Fibroblast of gingiva (primary cell): ENCODE data around the gene AADACL4.

Source experiments
- DNase-seq: peaks from one replicate; pipeline ENCODE4 v3.0.0-alpha.2; 2011; ENCODE audit warnings: low read depth

Gene AADACL4

DNA sequence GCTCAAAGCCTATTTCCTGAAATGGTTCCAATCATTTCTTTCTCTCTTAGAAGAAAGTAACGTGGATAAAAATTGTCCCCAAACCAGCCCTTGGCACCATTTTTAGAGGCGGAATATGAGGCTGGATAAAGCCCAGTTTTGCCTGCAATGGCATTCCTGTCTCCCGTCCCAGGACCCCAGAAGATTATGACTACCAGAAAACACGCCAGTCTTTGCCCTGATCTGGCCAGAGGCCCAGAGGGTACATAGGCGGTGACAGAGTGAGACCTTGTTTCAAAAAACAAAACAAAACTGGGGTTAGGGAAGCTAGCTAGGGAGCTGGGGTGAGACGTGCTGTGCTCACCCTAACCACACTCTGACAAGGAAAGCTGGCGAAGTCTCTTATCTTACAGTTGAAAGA lies at the start of gene AADACL4:
Gene AADACL4, plus strand, starts transcription at position 301 of the 400 bp plus-strand sequence. CDS start 462 bp downstream, outside the sequence.
- DNase-seq: no peak

- DNase-seq: no peak
Observed at GRCh38 chr1:12594490-12594889, 49.4 kb upstream of the AADACL4 start.

DNA sequence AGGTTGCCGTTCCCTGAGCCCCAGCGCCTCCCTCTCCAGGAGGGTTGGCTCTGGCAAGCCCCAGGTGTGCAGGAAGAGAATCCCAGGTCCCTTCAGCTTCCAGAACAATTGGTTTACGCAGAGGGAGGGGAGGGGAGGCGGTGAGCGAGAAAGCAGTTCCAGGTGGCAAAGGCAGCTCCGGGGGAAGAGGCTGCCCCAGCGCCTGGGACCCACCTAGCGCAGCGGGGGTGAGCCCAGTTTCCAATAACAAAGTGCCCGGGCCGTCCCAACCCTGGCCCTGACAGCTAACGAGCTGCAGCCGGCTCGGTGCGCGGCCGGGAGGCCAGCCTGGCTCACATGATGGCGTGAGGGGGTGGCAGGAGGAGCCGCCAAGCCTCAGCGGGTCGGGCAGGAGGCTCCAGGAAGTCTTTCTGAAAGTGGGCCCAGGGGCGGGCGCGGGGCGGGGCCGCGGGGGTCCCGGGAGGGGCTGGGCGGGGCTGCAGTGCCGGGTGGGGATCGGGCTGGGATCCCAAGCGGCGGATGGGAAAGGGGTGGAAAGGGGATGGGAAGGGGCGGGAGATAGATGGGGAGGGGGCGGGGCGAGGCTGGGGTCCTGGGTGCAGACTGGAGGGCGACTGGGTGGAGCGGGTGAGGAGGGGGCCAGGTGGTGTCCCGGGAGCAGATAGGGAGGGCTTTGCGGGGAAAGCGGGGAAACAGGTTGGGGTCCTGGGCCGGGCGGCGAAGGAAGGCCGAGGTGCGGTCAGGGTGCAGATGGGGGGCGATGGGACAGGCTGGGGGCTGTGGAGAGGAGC lies 48.7 kb upstream of the AADACL4 start:
- no peak for DNase-seq

- no peak for DNase-seq
Observed at GRCh38 chr1:12595757-12596006, 48.2 kb upstream of the AADACL4 start.

DNA sequence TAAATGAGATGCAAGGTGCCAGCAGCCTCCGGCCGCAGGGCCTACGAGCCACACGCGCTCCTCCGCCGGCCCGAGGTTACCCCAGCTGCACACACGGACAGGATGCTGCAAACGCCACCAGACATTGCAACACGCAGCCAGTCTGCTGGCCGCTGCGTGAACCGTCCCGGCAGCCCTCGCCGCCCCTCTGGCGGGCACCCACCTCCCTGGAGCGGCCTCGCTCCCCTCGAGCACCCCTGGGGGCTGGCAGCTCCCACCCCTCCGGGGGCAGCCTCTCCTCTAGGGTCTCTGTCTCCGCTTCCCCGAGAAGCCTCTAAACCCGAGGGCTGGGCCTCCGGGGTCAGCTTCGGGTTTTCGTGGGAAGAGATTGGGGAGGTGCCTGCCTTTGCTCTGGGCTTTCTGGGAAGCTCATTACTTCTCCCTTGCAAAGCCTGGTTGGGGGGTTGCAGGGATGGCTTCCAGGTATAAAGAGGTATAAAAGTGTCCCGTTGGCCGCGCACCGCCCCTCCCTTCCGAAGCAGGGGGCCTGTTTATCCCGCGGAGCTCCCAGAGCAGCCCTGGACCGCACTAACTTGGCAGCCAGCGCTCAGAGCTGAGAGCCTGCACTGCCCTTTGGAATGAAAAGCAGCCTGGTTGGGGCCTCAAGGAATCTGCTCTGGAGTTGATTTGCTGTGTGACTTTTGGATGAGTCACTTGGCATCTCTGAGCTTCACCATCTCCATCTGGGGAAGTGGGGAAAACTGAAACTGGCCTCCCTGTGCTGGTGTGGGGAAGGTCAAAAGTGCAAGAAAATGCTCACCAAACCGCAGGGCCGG lies 47.7 kb upstream of the AADACL4 start:
- DNase-seq: peak; percentile 93

DNA sequence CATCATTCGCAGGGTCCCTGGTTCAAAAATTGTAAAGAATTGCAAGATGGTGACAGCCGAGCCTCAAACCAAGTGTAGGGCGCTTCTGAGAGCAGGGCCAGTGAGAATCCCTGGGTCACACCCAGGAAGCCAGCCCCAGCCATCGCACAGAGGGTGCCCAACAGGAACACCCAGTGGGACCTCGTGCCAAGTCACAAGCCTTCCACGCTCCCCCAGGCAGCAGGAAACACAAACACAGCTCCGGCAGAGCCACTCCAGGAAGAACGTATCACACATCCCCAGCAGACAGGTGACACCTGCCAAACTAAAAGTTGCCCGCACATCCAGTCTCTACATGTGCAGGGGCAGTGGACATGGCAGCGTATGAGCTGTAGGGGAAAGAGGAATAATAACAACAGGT lies 46.1 kb upstream of the AADACL4 start:
- DNase-seq: no peak

GRCh38 chr1:12598974-12599373 lies 44.9 kb upstream of the AADACL4 start:
- no peak for DNase-seq

DNA sequence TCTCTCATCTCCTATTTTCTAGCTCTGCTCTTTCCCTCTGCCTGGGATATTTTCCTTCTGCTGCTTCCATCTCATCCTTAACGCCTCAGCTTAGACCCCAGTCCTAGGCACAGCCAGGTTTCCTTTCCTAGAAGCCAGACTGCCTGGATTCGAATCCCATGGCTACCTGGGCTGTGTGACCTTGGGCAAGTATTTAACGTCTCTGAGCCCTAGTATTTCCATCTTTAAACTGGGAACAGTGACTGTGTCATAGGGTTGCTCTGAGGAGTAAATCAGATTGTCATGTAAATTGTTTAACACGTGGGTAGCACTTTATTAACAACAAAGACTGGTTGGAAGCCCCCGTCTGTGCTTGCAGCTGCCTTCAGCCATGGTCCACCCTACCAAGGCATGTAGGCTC lies 44.2 kb upstream of the AADACL4 start:
- DNase-seq: no peak

DNA sequence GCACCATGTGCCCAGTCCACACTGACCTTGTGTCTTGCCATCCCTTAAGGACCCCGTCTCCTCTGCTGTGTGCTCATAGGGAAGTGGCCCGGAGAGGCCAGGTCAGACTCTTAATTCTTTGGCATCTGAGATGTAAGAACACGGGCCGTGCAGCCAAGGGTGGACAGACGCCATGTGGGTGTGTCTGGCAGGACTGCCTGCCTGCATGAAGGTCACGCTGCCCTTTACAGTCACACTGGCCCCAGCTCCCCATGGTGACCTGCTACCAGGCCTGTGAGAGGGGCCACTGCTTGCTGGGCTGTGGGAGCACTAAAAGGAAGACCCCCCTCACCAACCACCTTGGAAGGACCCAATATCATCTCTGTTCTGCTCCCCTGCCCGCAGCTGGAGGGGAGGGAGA lies 43.5 kb upstream of the AADACL4 start:
- DNase-seq: no peak

DNA sequence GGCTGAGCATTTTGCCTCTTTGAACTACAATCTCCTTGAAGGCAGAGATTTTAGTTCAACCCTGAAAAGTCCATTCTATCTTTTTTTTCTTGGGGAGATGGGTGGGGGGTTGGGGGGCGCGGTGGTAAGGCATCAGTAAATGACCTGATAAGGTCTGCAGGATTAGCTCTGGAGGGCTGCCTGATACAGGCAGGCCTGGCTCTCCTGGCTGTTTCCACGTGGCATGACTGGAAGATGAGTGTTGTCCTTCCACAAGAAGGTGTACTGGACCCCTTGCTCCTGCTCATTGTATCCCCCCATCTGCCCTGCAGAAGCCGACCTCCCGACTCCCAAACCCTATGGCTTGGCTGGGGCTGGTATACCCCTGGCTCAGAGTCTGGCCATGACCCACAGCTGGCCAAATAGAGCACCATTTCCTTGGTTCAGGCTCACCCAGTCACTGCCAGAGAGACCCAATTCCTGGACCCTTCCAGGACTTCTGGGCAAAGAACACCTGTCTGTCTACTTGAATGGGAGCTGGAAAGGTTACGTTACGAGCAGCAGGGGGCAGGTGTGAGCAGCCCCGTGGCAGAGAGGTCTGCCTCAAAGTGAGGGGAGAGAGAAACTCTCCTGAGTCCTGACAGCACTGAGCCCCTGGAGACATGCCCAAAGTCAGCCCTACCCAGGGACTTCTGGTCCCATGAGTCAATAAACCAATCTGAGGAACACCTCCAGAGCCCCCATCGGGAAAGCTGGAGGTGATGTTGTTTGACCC lies 42.8 kb upstream of the AADACL4 start:
- no peak for DNase-seq

DNA sequence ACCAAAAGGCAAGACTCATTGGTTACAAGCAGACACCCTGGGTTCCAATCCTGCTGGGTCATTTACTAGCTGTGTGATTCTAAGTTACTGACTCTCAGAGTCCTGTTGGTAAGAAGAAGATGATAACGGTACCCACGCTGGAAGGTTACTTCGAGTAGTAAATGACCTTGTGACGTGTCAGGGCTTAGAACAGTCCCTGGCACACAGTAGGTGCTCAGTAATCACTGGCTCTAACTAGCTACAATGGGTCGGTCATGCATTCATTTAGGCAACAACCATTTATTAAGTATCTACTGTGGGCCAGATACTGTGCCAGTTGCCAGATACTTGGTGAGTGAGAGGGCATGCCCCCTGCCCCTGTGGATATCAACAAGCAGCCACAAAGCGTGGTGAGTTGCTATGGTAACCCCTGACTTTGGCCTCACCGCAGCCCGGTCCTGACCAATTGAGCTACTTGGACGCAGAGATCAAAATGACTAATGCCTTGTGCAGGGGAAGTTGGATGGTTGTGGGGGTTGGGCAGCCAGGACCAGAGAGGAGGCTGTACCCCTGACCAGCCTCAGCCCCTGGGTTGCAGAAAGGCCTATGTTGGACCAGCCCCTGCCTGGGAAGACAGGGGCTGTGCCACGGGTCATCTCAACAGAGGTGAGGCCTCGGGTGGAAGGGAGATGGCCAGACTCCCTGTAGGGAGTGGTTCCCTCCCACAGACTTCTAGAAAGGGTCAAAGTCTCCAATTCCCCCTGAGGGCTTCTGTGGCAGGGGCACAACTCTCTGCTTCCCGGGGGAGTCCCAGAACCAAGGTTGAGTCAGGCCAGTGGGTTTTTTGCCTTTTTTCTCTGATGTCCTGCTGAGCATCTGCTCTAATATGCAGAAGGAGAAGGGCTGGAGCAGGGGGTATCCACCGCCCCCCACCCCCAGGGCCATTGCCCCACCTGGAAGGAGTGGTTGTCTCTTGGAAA lies 41.9 kb upstream of the AADACL4 start:
- peak; percentile 92 for DNase-seq

- DNase-seq: no peak
Observed at GRCh38 chr1:12602659-12603024, 41.2 kb upstream of the AADACL4 start.

DNA sequence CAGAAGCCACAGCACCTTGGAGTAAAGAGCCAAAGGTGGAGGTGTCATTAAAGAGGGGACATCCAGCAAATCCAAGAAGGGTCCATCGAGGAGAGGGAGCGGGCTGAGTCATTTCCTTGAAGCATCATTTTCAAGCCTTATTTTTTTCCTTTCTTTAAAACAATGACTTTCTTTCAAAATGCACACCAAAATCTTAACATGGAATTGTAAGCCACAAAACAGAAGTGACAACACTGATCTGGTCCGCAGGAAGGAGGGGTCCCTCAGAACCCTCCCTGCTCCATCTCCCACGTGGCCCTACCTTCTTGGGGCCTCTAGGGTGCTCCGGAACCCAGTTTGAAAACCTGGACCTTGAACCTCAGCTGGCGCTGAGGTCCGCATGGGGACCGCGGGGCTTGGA lies 40.7 kb upstream of the AADACL4 start:
- DNase-seq: no peak

DNA sequence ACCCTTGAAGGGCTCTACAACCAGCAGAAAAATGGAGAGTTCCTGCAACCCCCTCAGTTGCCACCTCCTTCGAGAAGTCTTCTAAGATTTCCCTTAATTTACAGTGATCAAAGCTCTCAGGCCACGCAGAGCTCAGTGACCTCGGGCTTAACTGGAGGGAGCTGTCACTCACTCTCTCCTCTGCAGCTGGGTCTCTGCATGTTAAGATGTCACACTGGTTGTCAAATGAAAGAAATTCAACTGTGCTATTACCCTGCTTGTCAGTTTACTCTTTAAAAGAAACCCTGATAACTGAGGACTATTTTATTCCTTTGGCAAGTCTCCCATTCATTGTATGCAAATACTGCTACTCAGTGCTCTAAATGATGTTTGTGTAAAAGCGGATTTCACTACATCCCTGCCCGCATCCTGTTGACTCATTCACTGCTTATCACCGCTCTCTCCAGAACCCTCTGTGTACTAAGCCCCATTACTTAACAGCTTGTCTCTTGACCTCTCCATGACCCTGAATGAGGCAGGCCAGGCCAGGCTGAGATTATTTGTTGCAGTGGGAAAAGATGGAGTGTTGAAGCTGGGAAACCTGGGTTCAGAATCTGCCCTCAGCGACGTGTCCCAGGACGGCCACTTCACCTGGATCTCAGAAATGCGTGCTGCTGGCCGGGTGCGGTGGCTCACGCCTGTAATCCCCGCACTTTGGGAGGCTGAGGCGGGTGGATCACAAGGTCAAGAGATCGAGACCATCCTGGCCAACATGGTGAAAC lies 39.6 kb upstream of the AADACL4 start:
- peak; percentile 66 for DNase-seq

- DNase-seq: no peak
Observed at GRCh38 chr1:12604986-12605385, 38.9 kb upstream of the AADACL4 start.

GRCh38 chr1:12607263-12607662 lies 36.6 kb upstream of the AADACL4 start:
- DNase-seq: no peak

DNA sequence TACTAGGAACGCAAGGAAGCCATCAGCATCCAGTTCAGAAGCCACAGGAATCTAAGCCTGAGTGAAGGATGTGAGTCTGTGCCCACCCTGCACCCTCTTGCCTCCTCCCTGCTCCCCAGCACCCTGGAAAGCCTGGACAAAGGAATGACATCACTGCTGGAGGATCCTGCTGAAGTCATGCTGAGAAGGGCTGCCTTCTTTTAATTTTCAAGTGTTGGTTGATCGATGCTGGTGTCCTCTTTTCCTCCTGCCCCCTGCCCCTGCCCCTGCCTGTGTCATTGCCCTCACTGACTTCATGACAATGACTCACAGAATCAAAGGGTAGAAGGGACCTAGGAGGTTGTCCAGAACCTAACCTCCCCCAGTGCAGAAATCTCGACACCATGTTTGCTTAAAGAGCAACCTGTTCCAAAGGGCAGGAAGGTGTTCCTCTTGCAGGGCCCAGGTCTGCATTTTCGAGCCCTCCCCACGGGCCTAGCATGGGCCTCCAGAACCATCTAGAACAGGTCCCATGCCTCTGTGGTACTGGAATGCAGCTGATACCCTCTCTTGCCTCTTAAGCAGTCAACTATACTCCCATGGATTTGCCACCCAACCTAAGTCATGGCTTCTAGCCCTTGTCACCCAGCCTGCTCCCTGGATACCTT lies 35.5 kb upstream of the AADACL4 start:
- no peak for DNase-seq

DNA sequence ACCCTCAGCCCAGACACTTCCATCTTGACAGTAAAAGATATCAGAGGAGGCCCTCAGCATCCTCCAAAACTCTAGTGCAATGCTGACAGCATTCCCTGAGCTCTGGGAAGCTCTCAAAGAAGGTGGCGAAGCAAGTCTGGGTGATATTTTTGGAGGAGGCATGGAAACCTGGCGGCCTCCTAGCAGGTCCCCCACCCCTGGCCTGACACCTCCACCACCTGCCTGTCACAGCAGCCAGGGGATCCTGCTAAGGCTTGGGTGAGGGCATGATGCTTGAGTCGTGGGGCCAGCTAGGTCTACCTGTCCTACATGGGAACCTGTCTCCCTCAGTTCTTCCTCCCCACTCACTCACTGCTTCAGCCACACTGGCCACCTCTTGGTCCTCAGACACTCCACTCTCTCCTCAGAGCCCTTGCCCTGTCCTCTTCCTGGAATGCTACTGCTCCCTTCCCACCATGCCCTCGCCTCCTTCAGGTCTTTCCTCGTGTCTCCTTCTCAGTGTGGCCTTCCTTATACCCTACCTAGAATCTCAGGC lies 34.3 kb upstream of the AADACL4 start:
- no peak for DNase-seq

- no peak for DNase-seq
Observed at GRCh38 chr1:12610305-12610935, 33.5 kb upstream of the AADACL4 start.

DNA sequence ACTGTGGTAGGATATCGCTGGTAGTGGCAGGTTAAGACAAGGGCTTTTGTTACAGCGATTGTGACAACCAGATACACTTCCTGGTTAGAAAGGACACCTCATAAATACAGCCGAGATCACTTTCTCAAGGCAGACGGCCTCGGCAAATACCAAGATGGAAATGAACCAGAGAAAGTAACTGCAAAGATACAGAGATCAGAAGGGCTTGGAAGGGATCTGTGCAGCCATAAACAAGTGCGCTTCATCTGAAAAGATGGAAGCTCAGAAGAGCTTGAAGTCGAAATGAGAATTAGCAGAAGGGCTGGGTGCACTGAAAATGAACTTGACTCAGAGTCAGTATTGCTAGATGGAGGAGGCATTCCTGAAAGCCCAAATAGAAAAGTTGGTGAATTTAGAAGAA lies 32.9 kb upstream of the AADACL4 start:
- DNase-seq: no peak
